ENCODE results near the gene ESRRA. TPM values are rescaled to one million over a fixed set of nuclear protein-coding genes. Genes with fewer than 3 reads are reported as not detected.

Gene ESRRA
- total and polyA plus RNA-seq, 9 of the 15 experiments (the other 6 are each of a cell fraction or from before 2014, with no cell fraction given), result 0.27 to 89.7 (median 23.7) TPM

DNA sequence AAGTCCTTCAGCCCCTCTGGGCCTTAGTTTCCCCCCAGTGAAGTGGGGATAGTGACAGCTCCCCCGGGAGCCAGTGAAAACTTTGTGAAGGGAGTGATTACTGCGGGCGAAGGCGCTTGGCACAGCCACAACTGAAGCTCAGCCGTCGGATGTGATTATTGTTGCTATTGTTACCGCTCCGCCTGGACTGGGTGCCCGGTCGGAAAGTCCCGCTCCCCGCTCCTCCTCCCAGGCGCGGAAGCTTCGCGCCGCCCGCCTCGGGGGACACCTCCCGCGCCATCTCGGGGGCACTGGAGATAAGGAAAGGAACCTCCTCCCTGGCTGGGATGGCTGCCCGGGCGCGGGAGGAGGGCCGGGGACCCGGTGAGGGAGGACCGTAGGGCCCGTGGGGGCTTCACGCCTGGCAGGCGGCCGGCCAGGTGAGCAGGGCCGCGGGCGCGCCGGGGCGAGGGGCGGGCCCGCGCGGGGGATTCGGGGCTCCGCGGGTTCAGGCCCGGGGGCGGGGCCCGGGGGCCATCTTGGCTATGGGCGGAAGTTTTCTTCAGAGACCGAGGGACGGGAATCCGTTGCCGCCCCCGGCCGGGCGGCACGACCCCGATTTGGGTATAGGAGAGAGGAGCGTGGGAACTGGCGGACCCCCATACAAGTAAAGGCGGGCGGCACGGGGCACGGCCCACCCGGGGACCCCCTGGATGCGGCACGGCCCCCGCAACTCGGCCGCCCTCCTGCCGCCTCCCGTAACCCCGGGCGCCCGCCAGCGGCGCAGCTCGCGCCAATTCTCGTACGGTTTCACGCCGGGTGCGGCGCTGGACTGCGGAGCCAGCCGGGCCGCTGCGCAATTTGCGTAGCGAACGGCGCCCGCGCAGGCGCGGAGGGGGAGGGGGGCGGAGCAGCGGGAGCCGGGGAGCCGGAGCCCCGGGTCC, 20.1 kb upstream of the ESRRA start, which contains the start of gene GPR137 (continued):
- TF ChIP-seq, protein P1, sequence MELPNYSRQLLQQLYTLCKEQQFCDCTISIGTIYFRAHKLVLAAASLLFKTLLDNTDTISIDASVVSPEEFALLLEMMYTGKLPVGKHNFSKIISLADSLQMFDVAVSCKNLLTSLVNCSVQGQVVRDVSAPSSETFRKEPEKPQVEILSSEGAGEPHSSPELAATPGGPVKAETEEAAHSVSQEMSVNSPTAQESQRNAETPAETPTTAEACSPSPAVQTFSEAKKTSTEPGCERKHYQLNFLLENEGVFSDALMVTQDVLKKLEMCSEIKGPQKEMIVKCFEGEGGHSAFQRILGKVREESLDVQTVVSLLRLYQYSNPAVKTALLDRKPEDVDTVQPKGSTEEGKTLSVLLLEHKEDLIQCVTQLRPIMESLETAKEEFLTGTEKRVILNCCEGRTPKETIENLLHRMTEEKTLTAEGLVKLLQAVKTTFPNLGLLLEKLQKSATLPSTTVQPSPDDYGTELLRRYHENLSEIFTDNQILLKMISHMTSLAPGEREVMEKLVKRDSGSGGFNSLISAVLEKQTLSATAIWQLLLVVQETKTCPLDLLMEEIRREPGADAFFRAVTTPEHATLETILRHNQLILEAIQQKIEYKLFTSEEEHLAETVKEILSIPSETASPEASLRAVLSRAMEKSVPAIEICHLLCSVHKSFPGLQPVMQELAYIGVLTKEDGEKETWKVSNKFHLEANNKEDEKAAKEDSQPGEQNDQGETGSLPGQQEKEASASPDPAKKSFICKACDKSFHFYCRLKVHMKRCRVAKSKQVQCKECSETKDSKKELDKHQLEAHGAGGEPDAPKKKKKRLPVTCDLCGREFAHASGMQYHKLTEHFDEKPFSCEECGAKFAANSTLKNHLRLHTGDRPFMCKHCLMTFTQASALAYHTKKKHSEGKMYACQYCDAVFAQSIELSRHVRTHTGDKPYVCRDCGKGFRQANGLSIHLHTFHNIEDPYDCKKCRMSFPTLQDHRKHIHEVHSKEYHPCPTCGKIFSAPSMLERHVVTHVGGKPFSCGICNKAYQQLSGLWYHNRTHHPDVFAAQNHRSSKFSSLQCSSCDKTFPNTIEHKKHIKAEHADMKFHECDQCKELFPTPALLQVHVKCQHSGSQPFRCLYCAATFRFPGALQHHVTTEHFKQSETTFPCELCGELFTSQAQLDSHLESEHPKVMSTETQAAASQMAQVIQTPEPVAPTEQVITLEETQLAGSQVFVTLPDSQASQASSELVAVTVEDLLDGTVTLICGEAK (IDR thresholded peaks at IDR 0.05), result 0 out of 2 replicates have a peak, but pooled peaks have one; percentile 4
- TF ChIP-seq, protein P1 (CRISPR knock-in tag; IDR thresholded peaks at IDR 0.05), result no peak
- no peak for TF ChIP-seq IFI16 (CRISPR knock-in tag; IDR thresholded peaks at IDR 0.05)
- TF ChIP-seq ILK (tag; IDR thresholded peaks at IDR 0.05; ENCODE audit: borderline replicate concordance, low read depth), result no peak
- peak; percentile 50 for TF ChIP-seq CHD1 (IDR thresholded peaks at IDR 0.05; ENCODE audit: low read length)
